Stimulated activated CD4-positive, alpha-beta T cell treated with anti-CD3 and anti-CD28 coated beads, Interleukin-4, amount 100 ng/mL, for 1 hour (primary cell): ENCODE measurements around the gene CHML.
A peak's percentile ranks its signal among the peaks of the same experiment; 100 is the strongest.

Source experiments
- DNase-seq: peaks from one replicate; pipeline ENCODE4 v3.0.0-alpha.2; 2020

CHML gene

DNA sequence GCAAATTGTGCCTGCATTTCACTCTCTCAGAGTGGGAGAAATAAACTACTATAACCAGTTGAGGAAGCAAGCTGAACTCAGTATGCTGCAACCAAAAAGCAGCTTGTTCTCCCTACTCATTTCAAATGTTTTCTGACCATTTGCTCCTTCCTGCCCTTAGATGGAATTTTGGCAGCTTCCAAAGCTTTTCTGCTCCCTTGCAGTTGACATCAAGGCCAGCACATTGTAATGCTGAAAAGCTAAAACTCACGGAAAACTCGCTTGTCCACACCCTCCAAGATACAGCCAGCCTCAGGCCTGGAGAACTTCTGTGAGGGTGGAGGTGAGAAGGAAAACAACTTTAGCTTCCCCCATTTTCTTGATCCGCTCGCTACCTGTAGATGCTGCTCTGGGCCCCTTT, 5.0 kb upstream of the CHML start:
- DNase-seq: no peak

DNA sequence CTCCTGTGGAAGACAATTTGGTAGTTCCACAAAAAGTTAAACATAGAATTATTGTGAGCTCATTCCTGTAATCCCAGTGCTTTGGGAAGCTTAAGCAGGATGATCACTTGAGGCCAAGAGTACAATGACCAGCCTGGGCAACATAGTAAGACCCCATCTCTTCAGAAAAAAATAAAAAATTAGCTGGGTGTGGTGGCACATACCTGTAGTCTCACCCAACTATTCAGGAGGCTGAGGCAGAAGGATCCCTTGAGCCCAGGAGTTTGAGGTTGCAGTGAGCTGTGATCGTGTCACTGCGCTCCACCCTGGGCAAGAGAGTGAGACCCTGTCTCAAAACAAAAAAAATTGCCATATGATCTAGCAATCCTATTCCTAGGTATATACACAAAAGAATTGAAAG, 4.1 kb upstream of the CHML start:
- DNase-seq: no peak

DNA sequence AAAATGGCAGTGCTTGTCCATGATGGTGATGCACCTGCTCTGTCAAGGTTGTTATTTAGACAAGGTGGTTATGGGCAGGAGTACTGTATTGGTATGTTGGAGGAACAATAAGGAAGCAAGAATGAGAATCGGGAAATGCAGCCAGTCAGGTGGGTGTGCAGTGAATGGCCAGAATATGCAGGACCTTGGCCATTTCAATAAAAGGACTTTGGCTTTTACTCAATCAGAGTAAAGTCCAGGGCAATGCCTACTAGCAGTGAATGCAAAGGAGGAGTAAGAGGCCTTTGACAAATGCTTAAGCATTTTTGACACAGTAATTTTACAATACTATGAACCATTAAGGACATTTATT, 2.4 kb upstream of the CHML start:
- DNase-seq: no peak

DNA sequence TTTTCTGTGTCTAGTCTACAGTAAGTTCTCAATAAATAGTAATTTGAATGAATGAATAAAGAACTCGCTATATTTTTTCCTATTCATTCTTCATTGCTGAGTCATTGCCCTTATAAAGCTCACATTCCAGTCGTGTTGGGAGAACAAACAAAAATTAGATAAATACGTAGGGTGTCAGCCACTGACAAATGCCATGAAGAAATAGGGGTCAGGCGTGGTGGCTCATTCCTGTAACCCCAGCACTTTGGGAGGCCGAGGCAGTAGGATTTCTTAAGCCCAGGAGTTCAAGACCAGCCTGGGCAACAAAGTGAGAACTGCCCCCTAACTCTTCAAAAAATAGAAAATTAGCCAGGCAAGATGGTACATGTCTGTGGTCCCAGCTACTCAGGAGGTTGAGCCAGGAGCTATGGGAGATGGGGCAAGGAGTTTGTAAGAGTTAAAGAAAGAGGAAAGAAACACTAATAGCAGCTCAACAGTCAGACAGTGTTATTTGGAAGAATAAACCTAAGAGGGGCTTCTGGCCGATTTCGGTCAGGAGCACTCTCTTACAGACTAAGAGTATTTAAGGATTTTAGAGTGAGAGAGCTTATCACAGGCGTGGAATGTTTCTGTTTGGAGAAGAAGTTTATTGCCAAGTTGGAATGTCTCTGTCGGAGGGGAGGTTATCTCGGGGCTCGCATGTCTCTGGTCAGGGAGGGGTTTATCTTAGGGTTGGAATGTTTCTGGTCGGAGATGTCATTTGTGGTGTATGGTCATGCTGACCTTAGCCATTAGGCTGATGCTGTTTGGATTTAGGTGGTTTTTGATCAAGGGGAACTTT, 1.8 kb upstream of the CHML start:
- DNase-seq: no peak

DNA sequence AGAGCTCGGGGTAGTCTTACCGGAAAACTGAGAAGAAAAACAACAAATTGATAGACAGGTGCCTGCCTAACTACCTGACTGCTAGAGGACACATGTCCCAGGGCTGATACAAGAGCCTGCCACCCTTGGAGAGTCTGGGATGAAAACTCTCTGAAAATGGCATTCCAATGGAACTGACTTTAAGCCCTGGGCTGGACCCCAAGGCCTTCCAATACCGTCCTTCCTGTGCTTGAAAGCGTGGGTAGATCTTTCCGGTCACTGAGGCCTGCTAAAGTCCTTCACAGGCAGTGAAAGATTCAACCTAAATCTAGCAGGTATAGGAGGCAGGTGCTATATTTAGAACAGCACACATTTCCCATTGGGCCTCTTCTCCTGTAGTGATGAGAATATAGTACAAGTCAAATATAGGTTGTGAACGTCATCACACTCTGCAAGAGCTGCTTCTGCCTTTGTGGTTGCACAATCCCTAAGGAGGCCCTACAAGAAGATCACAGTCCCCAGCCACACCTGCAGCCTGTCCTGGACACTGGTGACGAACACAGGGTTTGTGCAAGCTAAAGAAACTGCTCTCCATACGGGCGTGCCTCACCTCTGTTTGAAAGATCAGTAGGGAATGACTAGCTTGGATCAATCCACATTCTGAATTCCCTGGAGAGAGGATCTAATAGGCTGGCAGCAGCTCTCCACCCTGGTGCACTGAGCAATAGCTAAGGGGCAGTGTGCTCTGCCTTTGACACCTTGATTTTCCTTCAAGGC, 876 bp upstream of the CHML start:
- no peak for DNase-seq

DNA sequence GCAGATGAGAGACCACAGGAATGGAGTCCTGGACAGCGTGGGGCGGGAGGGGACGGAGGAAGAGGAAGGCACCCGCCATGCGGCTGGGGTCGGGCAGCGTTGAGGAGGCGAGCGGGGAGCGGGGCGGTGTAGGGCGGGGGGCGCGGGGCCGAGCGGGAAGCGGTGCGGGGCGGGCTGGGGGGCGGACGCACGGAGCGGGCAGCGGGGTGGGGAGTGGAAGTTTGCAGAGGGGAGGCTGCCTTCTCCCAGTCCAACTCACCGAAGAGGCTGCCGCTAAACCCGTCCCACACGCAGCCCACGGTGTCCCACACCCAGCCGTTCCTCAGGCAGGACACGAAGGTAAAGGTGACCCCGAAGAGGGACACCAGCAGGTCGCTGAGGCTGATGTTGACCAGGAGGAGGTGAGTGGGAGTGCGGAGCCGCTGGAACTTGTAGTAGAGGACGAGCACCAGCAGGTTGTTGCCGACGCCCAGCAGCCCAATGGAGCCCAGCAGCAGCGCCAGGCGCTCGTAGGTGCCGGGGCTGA, 483 bp downstream of the CHML start:
- DNase-seq: peak; percentile 33

DNA sequence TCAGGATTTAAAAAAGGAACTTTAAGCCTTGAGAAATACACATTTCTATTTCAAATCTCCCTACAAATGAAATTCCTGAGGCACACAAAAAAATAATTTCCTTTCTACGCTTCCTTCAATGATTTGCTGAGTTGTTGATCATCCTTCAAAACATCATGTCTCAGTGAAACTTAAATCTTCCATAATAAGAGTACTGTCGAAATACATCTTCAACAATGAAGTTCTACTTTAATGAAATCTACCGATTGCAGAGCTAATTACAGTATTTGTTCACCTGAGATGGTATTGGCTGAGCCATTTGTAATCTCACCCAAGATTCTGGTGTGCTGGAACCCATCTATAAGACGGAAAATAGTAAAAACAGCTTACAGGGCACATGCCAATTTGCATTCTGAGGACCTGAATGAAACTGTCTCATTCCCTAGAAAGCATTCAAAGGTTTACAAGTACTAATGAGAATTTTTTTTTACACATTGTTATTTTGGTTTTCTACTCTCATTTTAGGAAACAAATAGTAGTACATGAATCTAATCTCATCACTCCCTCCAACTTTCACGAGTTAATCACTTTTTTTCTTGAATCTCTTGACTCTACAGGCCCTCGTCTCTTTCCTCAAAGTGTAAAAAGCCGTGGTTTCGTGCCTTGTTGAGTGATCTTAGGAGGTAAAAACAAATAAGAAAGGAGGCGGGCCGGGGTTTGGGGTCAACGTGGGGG, 1.1 kb downstream of the CHML start:
- no peak for DNase-seq

DNA sequence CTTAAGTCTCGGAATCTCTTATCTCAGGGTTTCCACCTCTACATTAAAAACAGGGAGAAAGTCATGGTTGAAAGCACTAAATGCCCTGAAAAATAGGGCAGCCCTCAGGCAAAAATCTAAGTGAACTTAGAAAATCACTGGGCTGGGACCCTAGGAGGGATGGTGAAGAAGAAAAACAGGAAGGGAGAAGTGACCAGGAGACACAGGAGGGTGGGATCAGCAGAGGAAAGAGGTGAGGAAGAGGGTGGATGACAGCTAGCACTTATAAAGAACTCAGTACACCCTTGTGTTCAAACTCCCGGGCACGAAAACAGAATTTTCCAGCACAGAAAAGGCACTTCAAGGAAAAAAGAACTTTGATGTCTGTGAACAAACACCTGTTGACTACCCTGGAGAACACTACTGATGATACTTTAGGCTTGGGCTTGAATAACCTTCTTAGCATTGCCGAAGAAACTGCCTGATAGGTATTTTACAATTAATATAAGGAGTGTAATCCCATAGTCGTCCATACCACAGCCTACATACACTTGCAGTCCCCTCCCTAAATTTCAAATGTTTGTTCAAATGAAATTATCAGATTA, 2.0 kb downstream of the CHML start:
- DNase-seq: no peak

DNA sequence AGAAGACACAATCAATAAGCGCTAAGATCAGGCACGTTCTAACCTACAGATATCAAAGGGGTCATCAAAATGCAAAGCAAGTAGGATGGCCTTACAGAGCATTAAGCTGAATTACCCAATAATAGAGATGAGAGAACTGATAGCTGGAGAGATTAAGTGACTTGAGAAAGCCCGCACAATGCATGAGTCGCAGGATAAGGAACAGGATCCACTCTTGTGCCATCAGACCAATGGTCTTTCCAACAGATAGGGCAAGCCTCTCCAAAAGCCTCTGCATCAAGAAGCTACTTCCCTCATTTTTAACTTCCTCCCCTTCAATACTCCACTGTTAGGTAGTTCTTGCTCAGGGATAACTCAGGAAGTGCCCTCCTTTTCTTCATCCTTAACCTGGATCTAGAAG, 2.6 kb downstream of the CHML start:
- DNase-seq: no peak

DNA sequence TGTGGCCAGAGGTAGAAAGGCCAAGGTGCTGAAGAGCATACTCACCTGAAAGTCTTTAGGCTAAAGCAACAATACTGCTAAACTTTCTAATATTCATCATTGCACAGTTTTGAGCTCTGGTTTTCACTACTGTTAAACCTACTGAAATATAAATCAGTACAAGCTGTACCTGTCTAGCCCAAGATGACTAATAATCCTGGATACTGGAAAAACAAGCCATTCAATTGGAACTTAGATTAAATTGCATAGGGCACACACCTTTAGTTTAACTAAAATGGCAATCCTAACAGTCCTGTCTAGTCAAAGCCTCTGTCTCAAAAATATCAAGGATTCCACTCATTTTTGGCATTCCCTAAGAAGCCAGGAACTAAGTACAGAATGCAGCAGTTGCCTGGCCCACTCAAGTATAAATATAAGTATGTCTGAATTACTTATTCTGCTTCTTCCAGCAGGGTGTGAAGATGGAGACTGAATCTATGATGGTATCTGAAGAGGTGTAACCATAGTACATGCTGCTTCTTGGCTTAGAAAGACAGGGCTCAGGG, 3.1 kb downstream of the CHML start:
- DNase-seq: no peak

DNA sequence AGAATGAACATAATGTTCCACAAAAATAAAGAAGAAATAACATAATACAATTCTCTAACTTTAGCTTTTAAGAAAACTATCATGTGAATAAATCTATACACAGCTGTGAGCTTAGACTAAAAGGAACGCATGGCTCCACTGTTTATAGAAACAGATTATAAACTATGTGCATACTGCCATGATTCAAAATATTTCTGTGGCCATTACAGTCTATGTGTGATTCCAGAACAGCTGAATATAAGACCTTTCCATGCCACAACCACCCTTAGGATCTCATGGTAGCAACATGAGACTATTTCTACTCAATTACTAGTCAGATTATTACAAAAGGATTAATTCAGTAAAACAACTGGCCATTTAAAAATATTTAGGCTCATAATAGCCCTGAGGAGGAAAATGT, 3.9 kb downstream of the CHML start:
- no peak for DNase-seq

DNA sequence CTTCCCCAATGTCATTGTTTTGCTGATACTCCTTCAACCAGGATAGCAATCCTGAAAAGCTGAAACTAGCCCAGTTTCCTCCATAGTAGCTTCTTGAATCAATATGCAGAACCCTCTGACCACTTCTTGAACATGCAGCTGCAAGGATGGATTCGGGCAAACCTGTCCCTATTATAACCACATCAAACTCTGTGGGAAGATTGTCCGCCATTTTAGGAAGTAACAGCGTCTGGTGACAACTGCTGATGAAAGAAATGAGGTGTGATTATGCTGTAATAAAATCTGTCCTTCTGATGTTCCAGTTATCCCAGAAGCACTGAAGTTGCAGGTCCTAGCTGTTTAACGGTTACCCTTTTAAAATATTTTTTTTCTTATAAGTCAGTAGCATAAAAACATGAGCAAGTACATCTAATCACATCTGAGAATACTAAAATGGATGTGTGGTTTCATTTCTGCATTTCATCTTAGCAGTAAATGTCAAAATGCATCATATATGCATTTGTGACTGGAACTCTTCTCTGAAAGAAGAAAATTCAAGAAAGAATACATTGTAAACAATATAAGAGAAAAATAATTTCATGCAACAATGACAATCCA, 4.5 kb downstream of the CHML start:
- no peak for DNase-seq

DNA sequence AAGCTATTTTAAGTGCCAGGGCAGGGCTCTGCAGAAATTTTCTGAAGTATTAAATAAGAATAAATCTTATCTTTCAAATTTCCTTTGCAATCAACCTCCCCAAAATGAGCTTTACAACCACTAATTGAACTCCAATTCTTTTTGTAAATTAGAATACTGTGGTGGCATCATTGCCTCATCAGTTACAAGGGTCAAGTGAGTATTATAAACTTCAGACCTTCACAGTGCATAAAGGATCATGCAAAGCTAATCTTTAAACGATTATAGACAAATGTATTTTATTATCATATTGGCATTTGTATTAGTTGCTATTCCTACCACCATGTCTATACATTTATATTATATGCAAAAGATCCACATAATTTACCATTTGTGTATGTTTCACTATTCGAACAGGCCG, 7.2 kb downstream of the CHML start:
- no peak for DNase-seq

DNA sequence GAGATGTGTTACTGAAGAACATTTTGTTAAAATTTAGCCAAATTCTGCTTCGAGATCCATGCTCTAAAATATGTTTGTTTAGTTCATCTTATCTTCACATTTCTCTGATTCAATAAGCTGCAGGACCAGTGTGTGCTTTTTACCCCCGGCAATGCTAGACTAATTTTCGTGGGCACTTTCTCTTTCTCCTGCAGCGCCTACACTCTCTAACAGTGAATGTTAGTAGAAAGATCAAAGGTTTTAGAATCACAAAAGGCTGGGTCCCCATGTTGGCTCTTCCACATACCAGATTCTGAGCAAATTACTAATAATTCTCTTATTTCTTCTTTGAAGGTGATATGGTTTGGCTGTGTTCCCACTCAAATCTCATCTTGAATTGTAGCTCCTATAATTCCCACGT, 8.5 kb downstream of the CHML start:
- no peak for DNase-seq

DNA sequence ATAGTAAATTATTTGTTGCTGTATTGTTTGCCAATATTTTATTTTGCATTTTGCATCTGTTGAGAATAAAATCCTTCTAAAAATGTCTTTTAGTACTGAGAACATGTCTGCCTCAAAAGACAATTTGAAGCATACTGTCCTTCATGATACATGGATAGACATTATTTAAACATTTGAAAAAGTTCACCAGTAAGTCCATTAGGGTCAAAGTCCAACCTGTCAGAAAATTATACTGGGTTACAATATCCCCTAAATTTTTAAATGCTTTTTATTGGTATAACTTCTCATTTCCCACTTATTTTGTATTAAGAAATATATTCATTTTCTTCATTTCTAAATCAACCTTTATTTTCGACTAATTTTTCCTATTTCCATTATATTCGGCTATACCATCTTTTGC, 9.3 kb downstream of the CHML start:
- no peak for DNase-seq

DNA sequence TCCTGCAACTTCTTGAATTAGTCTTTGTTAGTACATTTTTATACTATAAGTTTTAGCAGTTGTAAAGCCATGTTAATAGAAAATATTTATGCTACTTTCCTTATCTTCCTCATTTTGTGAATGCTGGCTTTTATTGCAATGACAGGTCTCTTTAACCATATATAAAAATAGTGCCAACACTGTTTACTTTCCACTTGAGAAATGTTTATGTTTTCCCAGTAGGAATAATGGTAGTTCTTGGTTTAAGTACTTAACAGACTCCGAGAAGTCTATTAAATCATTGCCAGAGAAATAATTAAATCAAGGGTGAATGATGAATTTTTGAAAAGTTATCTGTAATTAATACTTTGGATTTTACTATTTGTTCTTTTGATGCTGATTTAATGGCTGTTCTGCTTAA, 9.7 kb downstream of the CHML start:
- no peak for DNase-seq

DNA sequence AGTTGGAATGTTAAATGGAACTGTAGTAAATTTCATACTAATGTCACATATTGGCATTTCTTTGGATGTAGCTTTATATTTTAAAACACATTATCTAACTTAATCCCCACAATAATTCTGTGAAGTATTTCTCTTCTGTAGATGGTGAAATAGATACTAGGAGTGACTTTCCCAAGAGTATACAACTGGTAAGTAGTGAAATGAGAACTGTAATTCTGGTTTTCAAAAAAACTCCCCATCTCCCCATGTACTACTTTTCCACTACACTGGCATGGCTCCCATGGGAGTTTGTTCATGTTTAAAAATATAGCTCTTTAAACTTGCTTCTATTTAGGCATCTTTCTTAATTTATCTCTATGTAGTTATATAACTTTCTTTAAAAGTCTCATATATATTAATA, 10.2 kb downstream of the CHML start:
- DNase-seq: no peak

DNA sequence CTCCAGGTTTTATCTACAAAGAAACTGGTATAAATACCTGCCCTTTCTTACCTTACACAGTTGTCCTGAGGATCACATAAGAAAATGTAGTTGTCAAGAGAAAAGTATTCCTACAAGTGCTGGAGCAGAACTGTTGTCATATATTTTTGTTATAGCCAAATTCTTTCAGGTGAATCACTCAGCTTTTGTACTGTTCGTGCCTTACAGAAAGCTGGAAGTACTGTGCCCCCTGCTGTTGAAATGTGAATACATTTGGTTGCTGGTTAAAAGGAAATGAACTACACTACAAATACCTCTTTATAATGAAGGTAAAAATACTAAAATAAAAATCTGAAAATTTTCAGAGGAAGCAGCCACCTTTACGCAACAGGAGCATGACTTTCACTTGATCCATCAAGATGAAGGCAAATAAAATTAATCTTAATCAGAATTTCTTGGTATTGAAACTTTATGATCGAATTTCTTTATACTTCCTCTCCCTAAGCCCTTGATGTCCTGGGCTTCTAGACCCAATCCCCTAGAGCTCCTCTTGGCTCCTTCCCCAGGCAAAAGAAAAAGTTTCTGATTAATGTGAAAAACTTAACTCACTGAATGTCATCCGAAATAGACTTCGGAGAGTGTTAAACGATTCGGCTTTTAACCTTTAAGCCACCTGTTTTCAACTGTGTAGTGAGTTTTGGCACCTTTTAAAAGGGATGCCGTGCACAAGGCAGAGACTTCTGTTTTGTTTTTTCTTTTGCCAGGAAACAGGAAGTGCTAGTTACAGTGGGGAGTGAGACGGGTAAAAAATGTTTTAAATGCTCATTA, 12.5 kb downstream of the CHML start:
- DNase-seq: peak; percentile 7

DNA sequence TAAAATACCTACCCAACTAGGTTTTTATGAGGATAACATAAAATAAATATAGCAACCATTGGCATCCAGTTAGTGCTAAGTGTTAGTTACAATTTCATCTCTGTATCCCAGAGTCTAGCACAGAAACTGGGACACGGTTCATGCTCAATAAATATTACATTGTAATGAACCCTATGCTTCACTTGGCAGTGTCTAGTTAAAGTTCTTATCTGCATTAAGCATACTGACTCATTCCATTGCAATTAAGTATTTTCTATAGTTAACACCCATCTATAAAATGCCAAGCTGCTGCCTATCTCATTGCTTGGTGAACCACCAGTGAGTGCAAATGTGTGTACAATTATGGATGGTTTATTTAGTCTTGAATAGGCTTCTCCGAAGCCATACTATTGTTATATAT, 15.2 kb downstream of the CHML start:
- DNase-seq: no peak

DNA sequence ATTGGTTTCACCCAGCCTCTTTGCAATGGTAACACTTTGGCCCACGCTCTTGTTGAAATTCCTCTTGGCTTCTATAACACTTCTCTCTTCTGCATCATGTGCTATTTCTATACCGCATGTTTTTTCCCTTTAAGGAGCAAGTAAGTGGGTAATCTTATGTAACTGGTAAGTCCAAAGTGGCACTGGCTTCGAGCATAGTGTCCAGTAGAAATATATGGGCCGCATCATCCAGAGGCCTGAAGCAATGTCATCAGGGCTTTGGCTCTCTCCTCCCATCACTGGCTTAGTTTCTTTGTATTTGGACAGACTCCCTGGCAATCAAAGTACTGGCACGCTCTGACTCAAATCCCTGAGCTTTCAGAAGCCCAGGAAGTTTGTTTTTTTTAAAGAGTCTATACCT, 17.5 kb downstream of the CHML start:
- DNase-seq: no peak

DNA sequence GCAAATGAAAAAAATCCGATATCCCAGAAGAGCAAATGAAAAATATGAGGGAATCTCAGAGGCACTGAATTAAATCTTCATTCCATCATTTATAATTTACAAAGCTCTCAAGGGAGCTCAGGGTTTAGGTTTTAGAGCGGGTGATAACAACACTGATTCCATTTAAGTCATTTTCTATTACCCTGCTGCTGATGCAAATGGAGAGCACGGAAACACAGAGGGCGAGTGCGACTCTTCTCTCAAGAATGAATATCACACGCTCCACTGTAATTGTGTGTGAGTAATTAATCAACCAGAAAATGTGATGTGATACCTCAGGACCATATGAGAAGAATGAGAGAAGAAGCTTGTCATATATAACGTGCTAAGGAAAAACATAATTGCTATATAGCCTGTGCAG, 22.7 kb downstream of the CHML start:
- DNase-seq: no peak
